Amniotic stem cell (primary cell): Measurements from ENCODE around the gene STPG4.
"Not testable (repeated sequence)": the region's sequence is repeated elsewhere in the genome, so short reads cannot be mapped to it uniquely, and the experiment has no call there.

Experiments used
- DNase-seq: peaks from one replicate; lab custom pipeline; 2025; lab: John Stamatoyannopoulos, UW

The STPG4 gene, protein sequence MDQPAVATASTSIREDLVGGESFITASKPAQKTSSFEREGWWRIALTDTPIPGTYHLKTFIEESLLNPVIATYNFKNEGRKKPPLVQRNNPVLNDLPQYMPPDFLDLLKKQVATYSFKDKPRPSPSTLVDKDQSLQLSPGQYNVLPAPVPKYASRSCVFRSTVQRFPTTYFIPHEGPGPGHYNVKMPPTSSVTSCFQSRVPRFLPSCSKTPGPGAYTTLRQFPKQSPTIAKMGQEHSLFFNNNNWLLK

DNA sequence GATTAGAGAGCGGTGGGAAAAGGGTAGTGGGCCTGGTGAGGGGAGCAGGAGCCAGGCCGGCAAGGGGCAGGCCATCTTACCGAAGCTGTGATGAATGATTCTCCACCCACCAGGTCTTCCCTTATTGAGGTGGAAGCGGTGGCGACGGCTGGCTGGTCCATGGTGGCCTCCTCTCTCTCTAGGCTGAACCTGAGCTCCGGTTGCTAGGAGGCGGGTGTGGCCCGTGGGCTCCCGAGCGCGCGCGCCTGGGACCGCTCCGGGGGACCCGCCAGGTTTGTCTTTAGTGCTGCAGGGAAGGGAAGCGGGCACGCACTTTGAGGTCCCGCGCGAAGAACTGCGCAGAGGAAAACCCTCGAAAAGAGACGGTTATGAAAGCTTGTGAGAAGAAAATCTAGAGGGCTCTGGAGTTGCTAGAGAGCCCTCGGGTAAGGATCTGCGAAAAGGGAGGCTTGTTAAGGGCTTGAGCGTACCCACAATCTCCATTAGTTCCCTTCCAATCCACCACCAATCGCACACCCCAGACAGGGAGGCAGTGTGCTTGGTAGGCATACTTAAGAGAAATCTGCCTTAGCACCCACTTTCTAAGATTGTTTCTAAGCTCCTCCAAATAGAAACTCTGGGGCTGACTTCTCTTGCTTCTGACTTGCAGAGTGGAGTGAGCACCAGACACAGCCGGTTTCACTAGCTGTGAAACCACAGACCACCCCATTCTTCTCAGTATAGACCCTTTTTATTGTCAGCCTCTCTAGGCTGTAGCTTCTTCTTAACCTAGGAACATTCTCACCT is at the start of gene STPG4:
Gene STPG4 (minus strand): TSS at position 218 of the 786 bp plus-strand sequence. CDS start 57 bp downstream, at position 161.
- no peak for DNase-seq

GRCh38 chr2:47204691-47205090 is 49.6 kb upstream of the STPG4 start:
- no peak for DNase-seq

DNA sequence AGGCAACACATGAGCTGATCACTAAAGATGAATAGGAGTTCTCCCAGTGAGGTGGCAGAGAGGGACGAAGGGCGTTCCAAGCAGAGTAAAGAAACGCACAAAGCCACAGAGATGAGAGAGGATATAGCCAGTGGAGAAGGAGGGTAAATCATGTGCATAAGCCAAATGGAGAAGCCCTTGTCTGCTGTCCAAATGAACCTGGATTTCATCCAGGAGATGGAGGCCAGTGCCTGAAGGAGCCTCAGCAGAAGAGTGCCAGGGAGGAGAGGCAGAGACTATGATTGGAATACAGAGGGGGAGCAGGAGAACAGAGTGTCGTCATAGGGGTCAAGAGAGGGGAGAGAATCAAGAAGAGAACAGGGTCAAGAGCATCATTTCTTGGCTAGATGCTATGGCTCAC is 48.9 kb upstream of the STPG4 start:
- no peak for DNase-seq

DNA sequence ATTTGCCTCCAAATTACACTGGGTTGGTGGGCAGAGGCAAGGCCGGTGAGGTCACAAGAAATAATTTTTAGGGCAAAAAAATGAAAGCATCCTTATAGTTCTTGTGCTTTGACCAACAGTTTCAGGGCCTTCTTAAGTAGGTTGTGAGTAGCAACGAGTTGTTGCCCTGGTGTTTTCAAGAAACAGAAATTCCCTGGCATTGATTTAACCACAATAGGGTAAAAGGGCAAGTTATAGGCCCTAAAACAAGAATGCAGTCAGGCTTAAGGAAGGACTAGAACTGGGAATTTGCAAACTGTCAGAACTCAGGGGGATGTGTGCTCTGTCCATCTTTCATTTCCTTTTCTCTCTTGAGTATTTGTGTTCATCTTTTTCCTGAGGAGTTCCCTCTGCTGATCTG is 46.1 kb upstream of the STPG4 start:
- no peak for DNase-seq

DNA sequence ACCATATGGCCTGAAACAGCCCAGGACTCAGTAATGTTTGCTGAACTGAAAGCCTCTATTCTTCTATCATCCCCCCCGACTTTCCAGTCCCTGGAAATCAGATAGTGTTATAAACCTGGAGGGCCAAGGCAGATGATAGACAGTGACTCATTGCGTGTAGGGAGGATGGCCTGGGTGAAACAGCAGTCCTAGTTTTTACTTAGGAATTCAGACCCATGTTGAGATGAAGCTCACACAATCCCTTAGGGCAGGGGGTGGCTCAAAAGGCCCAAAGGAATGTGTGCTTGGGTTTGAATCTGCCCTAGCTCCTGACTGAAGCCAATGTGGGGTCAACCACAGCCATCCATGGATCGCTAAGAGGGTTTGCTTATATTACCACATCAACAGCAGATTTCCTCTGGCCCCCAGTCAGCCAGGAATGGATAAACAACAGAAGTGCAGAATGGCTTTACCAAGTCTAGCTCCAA is 43.9 kb upstream of the STPG4 start:
- DNase-seq = no peak

- no peak for DNase-seq
Observed at GRCh38 chr2:47196499-47196898, 41.4 kb upstream of the STPG4 start.

DNA sequence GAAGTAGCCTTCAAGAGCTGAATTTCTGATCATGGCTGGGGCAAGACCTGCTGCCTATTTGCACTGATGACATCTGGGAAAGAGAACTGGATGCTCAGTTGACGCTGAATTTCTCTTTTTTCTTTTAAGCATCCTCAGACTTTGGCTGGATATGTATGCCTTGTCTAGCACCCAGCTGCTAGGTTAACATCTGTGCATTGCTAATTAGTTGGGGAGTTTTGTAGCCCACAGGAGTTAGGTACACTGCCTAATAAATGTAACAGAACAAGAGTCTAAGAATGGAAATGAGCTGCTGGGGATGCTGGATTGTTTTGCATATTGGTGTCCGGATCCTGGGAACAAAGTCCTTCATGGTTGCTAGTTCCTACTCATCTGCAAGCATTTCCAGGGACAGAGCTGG is 40.9 kb upstream of the STPG4 start:
- DNase-seq = no peak

DNA sequence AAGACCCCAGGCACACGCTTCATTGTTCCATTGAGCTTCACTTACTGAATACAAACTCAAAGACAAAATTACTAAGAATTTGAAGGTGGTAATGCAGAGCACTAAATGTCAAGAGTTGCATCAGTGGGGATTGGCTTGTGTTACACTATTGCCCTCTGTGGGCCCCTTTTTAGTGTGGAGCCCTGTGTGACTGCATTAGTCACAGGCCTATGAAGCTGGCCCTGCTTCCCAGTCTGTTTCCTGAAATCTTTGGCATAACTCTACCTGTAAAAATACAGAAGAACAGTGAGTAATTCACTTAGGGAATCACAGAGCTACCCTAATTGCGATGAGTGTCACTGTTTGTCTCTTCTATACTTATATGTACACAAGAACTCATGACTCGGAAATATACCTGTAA is 40.0 kb upstream of the STPG4 start:
- no peak for DNase-seq

GRCh38 chr2:47194410-47194809 is 39.3 kb upstream of the STPG4 start:
- no peak for DNase-seq

DNA sequence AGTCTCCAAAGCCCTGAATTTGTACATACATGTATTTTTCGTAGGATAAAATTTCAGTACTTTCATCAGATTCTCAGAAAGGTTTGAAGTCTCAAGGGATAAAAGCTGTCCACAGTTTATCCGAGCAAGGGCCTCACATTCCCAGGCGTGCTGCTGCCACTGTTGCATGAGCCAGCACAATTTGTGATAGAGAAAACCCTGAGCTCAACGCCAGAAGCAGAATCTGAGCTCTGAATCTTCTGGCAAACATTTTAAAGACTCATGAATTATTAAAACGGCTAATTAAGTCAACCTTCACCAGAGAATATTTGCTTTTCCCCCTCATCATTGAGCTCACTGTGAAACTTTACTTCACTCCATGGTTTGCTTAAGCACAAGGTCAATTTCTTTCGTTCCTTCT is 38.5 kb upstream of the STPG4 start:
- no peak for DNase-seq

- no peak for DNase-seq
Observed at GRCh38 chr2:47190188-47190881, 35.2 kb upstream of the STPG4 start.

GRCh38 chr2:47189635-47190034 is 34.5 kb upstream of the STPG4 start:
- peak; percentile 75 for DNase-seq

DNA sequence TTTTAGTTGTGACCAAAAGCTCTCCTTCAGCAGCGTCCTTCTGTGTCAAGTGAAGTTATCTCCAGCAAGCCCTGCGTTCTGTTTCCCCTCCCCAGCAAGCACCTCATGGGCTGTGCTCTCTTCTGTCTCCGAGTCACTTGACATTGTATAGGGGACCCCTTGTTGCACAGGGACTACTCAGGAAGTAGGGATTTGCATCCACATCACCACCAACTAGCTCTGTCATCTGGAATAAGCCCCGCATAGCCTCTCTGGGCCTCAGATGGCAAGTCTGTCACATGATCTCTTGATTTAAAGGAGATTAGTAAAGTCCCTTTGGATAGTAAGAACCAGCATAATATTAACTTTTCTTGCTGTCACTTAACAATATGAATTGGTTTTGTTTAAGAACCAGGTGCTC is 32.0 kb upstream of the STPG4 start:
- DNase-seq = no peak

DNA sequence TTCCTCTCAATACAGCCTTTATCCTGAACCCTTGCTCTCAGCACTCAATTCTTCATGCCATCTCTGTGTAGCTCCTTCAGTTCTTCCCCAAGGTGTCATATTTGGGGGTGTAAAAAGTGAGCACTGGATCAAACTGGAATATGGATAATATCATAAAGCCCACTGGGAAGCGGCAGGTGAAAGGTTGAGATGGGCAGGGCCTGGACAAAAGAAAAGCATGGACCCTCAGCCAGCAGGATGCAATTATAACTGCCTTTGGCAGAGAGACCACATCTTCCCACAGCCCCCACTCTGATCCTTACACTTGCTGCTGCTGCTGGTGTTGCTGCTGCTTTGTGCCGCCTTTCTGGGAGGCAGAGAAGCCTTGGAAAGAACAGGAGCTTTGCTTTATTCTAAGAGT is 31.2 kb upstream of the STPG4 start:
- DNase-seq = no peak

- DNase-seq = not testable (repeated sequence)
Observed at GRCh38 chr2:47185098-47185497, 30.0 kb upstream of the STPG4 start.

- no peak for DNase-seq
Observed at GRCh38 chr2:47181176-47181575, 26.1 kb upstream of the STPG4 start.

DNA sequence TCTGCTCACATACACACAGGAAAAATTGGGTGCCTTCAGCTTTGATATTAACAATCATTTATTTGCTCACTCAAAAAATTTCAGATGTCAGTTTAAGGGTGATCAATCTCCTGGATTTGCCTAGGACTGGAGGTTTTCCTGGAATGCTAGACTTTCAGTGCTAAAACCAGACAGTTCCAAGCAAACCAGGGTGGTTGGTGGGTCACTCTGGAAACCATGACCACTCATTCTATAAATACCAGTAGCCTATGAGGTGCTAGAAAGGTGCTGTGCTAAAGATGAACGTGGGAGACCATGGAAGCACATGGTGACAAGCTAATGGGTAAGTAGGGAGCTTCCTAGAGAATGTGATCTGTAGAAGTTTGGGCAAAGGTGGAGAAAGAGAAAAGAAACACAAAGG is 25.4 kb upstream of the STPG4 start:
- no peak for DNase-seq

DNA sequence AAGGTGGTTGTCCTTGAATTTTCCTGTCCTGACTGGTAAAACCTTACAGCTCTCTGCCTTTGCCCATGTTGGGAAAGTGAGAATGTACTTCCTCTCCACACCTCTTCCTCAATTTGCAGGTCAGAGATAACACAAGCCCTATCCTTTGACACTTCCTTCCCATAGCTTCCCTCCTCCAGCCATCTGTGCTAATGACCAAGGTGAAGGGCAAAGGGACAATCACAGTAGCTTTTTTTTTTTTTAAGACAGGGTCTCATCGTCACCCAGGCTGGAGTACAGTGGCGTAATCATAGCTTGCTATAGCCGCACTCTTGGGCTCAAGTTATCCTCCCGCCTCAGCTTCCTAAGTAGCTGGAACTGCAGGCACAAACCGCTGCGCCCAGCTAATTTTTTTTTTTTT is 24.3 kb upstream of the STPG4 start:
- DNase-seq = no peak

GRCh38 chr2:47178341-47178740 is 23.2 kb upstream of the STPG4 start:
- DNase-seq = no peak

DNA sequence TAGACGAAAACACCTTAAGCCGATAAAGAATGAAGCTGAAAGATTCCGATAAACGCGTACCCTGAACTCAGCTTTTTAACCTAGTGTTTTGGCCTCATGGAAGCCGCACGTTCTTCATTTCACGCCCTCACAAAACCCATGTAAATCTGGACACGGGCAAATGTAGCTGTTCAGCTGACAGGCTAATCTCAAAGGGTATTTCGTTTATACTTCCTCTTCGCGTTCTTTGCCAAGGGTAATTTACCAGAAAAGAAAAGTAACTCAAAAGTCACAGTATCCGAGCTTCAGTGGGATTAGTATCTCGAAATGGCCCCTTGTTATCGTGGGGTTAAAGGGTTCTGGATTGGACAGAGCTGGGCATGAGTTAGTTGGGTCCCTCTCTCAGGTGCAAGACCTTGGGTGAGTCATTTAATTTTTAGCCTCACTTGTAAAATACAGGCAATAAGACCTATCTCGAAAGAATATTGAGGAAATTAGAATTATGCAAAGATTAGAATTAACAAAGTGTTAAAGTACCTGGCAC is 22.0 kb upstream of the STPG4 start:
- no peak for DNase-seq

- DNase-seq = no peak
Observed at GRCh38 chr2:47174733-47175361, 19.7 kb upstream of the STPG4 start.
